GM23338 (cell line): ENCODE measurements around the gene KRTAP12-3. TPM values are rescaled to one million over a fixed set of nuclear protein-coding genes. Genes with fewer than 3 reads are reported as not detected.
A peak's percentile ranks its signal among the peaks of the same experiment; 100 is the strongest.

Experiments used
- ATAC-seq: fragments of 200-7000 bp; cut with Tn5 transposase; 3 replicates; pipeline ENCODE4 v1.9.1; 2020
- DNase-seq: peaks from one replicate; pipeline ENCODE4 v3.0.0-alpha.2; 2015; ENCODE audit warnings: low spot score
- H2AFZ ChIP-seq: fragments of 200-600 bp; sonication (generic); 2 replicates; pipeline ENCODE4 v1.8.0; 2016; ENCODE audit warnings: antibody characterized with exemption, mild to moderate bottlenecking, moderate library complexity
- H3F3A ChIP-seq: fragments of 200-600 bp; sonication (generic); replicated peaks from 2 replicates; pipeline ENCODE4 v1.8.0; 2017; ENCODE audit warnings: antibody characterized with exemption, mixed run types, low read depth
- H3K27ac ChIP-seq: fragments of 200-600 bp; sonication (generic); 2 replicates; pipeline ENCODE4 v1.6.1; 2016; ENCODE audit warnings: low read depth
- H3K27me3 ChIP-seq: fragments of 200-600 bp; sonication (generic); 2 replicates; pipeline ENCODE4 v1.8.0; 2016; ENCODE audit warnings: mild to moderate bottlenecking, mixed run types, moderate library complexity; ENCODE audit not compliant: insufficient read depth
- H3K36me3 ChIP-seq: fragments of 200-600 bp; sonication (generic); 2 replicates; pipeline ENCODE4 v1.8.0; 2016; ENCODE audit warnings: mild to moderate bottlenecking; ENCODE audit not compliant: insufficient read depth
- H3K4me1 ChIP-seq: fragments of 200-600 bp; sonication (generic); 2 replicates; pipeline ENCODE4 v1.8.0; 2016; ENCODE audit warnings: mild to moderate bottlenecking, moderate library complexity; ENCODE audit not compliant: insufficient read depth
- H3K4me2 ChIP-seq: fragments of 200-600 bp; sonication (generic); 2 replicates; pipeline ENCODE4 v1.7.1; 2017; ENCODE audit warnings: mixed run types
- H3K4me3 ChIP-seq: fragments of 200-600 bp; sonication (generic); 2 replicates; pipeline ENCODE4 v1.6.1; 2016; ENCODE audit warnings: mixed run types
- H3K79me2 ChIP-seq: fragments of 200-600 bp; sonication (generic); replicated peaks from 2 replicates; pipeline ENCODE4 v1.8.0; 2017; ENCODE audit warnings: mild to moderate bottlenecking; ENCODE audit not compliant: insufficient read depth
- H3K9me2 ChIP-seq: fragments of 200-600 bp; sonication (generic); 2 replicates; pipeline ENCODE4 v1.8.0; 2017; ENCODE audit not compliant: insufficient read depth
- H4K20me1 ChIP-seq: fragments of 200-600 bp; sonication (generic); replicated peaks from 2 replicates; pipeline ENCODE4 v1.8.0; 2017; ENCODE audit warnings: mild to moderate bottlenecking; ENCODE audit not compliant: insufficient read depth
- H3K27ac Mint-ChIP-seq: 2 replicates; pipeline ENCODE4 v1.8.0; 2020; ENCODE audit warnings: inconsistent platforms, mild to moderate bottlenecking, moderate library complexity, mixed read lengths
- H3K27me3 Mint-ChIP-seq: 3 replicates; pipeline ENCODE4 v1.8.0; 2022; ENCODE audit warnings: low read depth, mild to moderate bottlenecking, moderate library complexity, mixed read lengths, inconsistent platforms; ENCODE audit not compliant: insufficient read depth, poor library complexity
- H3K36me3 Mint-ChIP-seq: 3 replicates; pipeline ENCODE4 v1.8.0; 2021; ENCODE audit warnings: low read depth, mild to moderate bottlenecking, inconsistent platforms, moderate library complexity, mixed read lengths
- H3K4me1 Mint-ChIP-seq: 3 replicates; pipeline ENCODE4 v1.8.0; 2020; ENCODE audit warnings: mild to moderate bottlenecking, inconsistent platforms, mixed read lengths
- H3K4me3 Mint-ChIP-seq: 3 replicates; pipeline ENCODE4 v1.8.0; 2021; ENCODE audit warnings: moderate library complexity, mild to moderate bottlenecking, inconsistent platforms, mixed read lengths
- H3K9me3 Mint-ChIP-seq: 3 replicates; pipeline ENCODE4 v1.8.0; 2020; ENCODE audit warnings: moderate library complexity, mild to moderate bottlenecking, inconsistent platforms, mixed read lengths
- CREB1 ChIP-seq: fragments of 250-450 bp; sonication (Bioruptor Pico); IDR thresholded peaks from 2 replicates; pipeline ENCODE4 v1.5.0; 2020; ENCODE audit warnings: low read depth, mild to moderate bottlenecking, moderate library complexity
- CTCF ChIP-seq, 2 experiments: fragments of 200-600 bp in 1 of 2; sonication (generic) in 1 of 2; conservative IDR thresholded peaks; 2 replicates each; pipeline versions ENCODE4 v1.5.1 to v1.6.1; 2016 to 2017; ENCODE audit warnings: antibody characterized with exemption in 2 of 2, low read depth in 2 of 2, mild to moderate bottlenecking in 2 of 2, moderate library complexity in 1 of 2
- EZH2 ChIP-seq: fragments of 200-600 bp; sonication (generic); IDR thresholded peaks from one replicate; pipeline ENCODE4 v1.8.0; 2017; ENCODE audit warnings: antibody characterized with exemption, mild to moderate bottlenecking, low read depth; ENCODE audit not compliant: unreplicated experiment
- JUNB ChIP-seq: IDR thresholded peaks from one replicate; pipeline ENCODE4 v1.6.1; 2016; ENCODE audit warnings: antibody characterized with exemption; ENCODE audit not compliant: unreplicated experiment
- STAT1 ChIP-seq: IDR thresholded peaks from one replicate; pipeline ENCODE4 v1.6.1; 2016; ENCODE audit warnings: antibody characterized with exemption; ENCODE audit not compliant: unreplicated experiment
- ZNF114 ChIP-seq: fragments of 250-450 bp; sonication (Bioruptor Pico); IDR thresholded peaks from 2 replicates; pipeline ENCODE4 v1.5.0; 2020; ENCODE audit warnings: mild to moderate bottlenecking, moderate library complexity
- ZNF462 ChIP-seq: fragments of 250-450 bp; sonication (Bioruptor Pico); IDR thresholded peaks from 2 replicates; pipeline ENCODE4 v1.5.0; 2020; ENCODE audit warnings: mild to moderate bottlenecking, moderate library complexity
- polyA plus RNA-seq: library from polyadenylated mRNA; unstranded; fragments of >200 nt; fragmentation: Nextera tagmentation; extraction: Ambion mirVana; gene quantifications from 2 replicates; pipeline ENCODE4 v1.2.1, GENCODE V29; 2016
- total RNA-seq: library from RNA; depleted of rRNA; stranded (reverse); fragments of >200 nt; shearing (Covaris generic); gene quantifications from 2 replicates; pipeline ENCODE4 v1.2.3, GENCODE V29; 2014

Gene KRTAP12-3
- total and polyA plus RNA-seq, 2 experiments from 2014 or later: not detected

- ATAC-seq (peak; percentile 12; the same call in 1 of the 3 replicates), DNase-seq (no peak)
- Histone ChIP-seq H3K4me1 (no peaks in the 10 kb centered on the region), H3K79me2 (no peaks in the 10 kb centered on the region), H3K9me2 (no peaks in the 10 kb centered on the region), H3K4me2 (no peak overlapping the region), H3F3A (no peaks in the 10 kb centered on the region), H3K27ac (no peak overlapping the region), H3K27me3 (no peaks in the 10 kb centered on the region), H3K36me3 (no peaks in the 10 kb centered on the region), H3K4me3 (no peak overlapping the region), H2AFZ (no peak overlapping the region), H4K20me1 (no peaks in the 10 kb centered on the region)
- Mint-ChIP-seq H3K27ac (no peak overlapping the region), H3K4me1 (peaks cover 10% of the 10 kb centered on the region), H3K9me3 (peaks cover 20% of the 10 kb centered on the region), H3K27me3 (peaks cover 9% of the 10 kb centered on the region), H3K4me3 (no peak overlapping the region), H3K36me3 (peaks cover 8% of the 10 kb centered on the region; the same call in 2 of the 3 replicates)
- TF ChIP-seq CTCF (conservative IDR thresholded peaks at IDR 0.05; ENCODE audit: low read depth in 2 of 2) (no peak), CREB1 (CRISPR knock-in tag) (no peak), EZH2 (no peak), JUNB (no peak)
Measured at GRCh38 chr21:44648557-44649311, 9.0 kb upstream of the KRTAP12-3 start.

DNA sequence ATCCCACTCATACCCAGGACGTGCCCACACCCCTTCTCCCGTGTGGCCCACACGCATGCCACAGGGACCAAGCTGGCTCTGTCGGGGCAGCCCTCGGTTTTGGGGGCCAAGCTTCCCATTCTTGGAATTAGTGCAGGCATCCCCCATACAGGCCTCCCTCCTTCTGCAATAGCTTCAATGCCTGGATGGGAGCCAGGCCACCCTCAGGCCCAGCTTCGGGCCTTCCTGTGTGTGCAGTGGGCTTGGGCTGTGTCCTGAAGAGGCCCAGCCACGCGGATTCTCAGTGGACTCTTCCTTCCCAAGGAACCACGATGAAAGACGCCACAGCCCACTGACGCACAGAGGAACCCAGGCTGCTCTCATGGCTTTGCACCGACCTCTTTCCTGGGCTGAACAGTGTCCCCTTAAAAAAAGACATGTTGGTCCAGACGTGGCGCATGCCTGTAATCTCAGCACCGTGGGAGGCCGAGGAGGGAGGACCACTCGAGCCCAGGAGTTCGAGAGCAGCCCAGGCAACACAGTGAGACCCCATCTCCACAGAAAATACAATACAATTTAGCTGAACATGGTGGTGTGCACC lies 8.1 kb upstream of the KRTAP12-3 start:
- no peak overlapping the region for H2AFZ ChIP-seq
- H3K79me2 ChIP-seq: no peaks in the 10 kb centered on the region
- Mint-ChIP-seq H3K27ac (no peak overlapping the region), H3K9me3 (peaks cover 13% of the 10 kb centered on the region), H3K36me3 (peaks cover 6% of the 10 kb centered on the region; the same call in 2 of the 3 replicates), H3K4me1 (peaks cover 10% of the 10 kb centered on the region), H3K27me3 (peaks cover 9% of the 10 kb centered on the region), H3K4me3 (no peak overlapping the region)
- ATAC-seq (no peak), DNase-seq (no peak)
- H3K9me2 ChIP-seq: no peaks in the 10 kb centered on the region
- no peaks in the 10 kb centered on the region for H3K36me3 ChIP-seq
- H4K20me1 ChIP-seq: no peaks in the 10 kb centered on the region
- H3F3A ChIP-seq: no peaks in the 10 kb centered on the region
- no peak overlapping the region for H3K4me2 ChIP-seq
- H3K4me3 ChIP-seq: no peak overlapping the region
- H3K4me1 ChIP-seq: no peaks in the 10 kb centered on the region
- no peak overlapping the region for H3K27ac ChIP-seq
- H3K27me3 ChIP-seq: no peaks in the 10 kb centered on the region
- TF ChIP-seq ZNF462 (CRISPR knock-in tag) (no peak), JUNB (no peak), STAT1 (no peak), CTCF (conservative IDR thresholded peaks at IDR 0.05; ENCODE audit: low read depth in 2 of 2) (0 out of 4 replicates have a peak, but pooled peaks of 1 of the 2 experiments have one; percentile 4), CREB1 (CRISPR knock-in tag) (no peak), ZNF114 (no peak)
